Hepatocyte (in vitro differentiated cells): ENCODE results near the gene VAV3.

ENCODE experiments used
- EZH2 ChIP-seq: fragments of 200-600 bp; sonication (generic); IDR thresholded peaks from 2 replicates; pipeline ENCODE4 v1.6.1; 2016; ENCODE audit warnings: antibody characterized with exemption, mild to moderate bottlenecking, borderline replicate concordance
- TF ChIP-seq, protein P1 (sequence below): fragments of 200-600 bp; sonication (generic); IDR thresholded peaks from 2 replicates; pipeline ENCODE4 v1.5.1; 2016; ENCODE audit warnings: antibody characterized with exemption, mild to moderate bottlenecking; ENCODE audit not compliant: poor library complexity

DNA sequence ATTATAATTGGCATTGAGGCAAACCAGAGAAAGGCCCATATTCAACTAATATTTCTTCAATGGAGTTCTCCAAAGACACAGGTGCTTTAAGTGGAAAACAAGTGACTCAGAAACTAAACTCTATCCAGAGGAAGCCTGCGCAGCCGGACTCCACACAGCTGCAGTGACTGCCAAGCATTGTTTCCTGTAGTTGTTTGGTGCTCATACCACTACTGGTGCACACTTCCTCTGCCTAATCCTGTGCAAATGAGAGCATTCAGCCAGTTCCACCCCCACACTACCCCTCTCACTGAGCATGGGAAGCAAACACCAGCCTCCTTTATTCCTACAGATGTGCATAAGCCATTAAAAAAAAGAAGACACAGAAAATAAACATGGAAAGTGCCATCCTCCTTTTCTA, 102.9 kb downstream of the VAV3 start:
- no peak for TF ChIP-seq EZH2
- TF ChIP-seq, protein P1, sequence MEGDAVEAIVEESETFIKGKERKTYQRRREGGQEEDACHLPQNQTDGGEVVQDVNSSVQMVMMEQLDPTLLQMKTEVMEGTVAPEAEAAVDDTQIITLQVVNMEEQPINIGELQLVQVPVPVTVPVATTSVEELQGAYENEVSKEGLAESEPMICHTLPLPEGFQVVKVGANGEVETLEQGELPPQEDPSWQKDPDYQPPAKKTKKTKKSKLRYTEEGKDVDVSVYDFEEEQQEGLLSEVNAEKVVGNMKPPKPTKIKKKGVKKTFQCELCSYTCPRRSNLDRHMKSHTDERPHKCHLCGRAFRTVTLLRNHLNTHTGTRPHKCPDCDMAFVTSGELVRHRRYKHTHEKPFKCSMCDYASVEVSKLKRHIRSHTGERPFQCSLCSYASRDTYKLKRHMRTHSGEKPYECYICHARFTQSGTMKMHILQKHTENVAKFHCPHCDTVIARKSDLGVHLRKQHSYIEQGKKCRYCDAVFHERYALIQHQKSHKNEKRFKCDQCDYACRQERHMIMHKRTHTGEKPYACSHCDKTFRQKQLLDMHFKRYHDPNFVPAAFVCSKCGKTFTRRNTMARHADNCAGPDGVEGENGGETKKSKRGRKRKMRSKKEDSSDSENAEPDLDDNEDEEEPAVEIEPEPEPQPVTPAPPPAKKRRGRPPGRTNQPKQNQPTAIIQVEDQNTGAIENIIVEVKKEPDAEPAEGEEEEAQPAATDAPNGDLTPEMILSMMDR = no peak
